IMR-90 (cell line): ENCODE data around the gene CLSTN1. TPM values are rescaled to one million over a fixed set of nuclear protein-coding genes. Genes with fewer than 3 reads are reported as not detected.

Experiments
- ATAC-seq: fragments of 200-7000 bp; cut with Tn5 transposase; 2 replicates; pipeline ENCODE4 v1.9.1; 2020; ENCODE audit warnings: low read depth, mild to moderate bottlenecking, moderate library complexity
- BruUV-seq: library from RNA; stranded (reverse); fragments of 400-500 nt; replicated peaks from 2 replicates; lab custom pipeline; 2021; lab: Mats Ljungman, UMichigan
- CTCF ChIA-PET: fragments of 300-600 bp; formaldehyde crosslinking; extraction: SDS; loops from one replicate; lab custom pipeline; 2021; ENCODE audit warnings: antibody characterized with exemption; lab: Yijun Ruan, JAX
- POLR2A ChIA-PET: fragments of 300-600 bp; sonication (Branson Sonifier 250); formaldehyde crosslinking; loops from one replicate; lab custom pipeline; 2022; ENCODE audit warnings: antibody characterized with exemption; ENCODE audit not compliant: unreplicated experiment; lab: Charles Lee
- DNase-seq: peaks from one replicate; pipeline ENCODE4 v3.0.0; 2013
- H2AFZ ChIP-seq: replicated peaks from 2 replicates; pipeline ENCODE3; 2013; ENCODE audit warnings: low read length, mild to moderate bottlenecking; ENCODE audit not compliant: poor library complexity
- H2AK5ac ChIP-seq: 2 replicates; pipeline ENCODE4 v1.6.1; 2013; ENCODE audit warnings: low read depth, low read length, inconsistent platforms
- H2AK9ac ChIP-seq: replicated peaks from 2 replicates; pipeline ENCODE3; 2013; ENCODE audit warnings: mild to moderate bottlenecking, low read depth, low read length, moderate library complexity; ENCODE audit not compliant: poor library complexity
- H2BK120ac ChIP-seq: 2 replicates; pipeline ENCODE4 v1.6.1; 2013; ENCODE audit warnings: low read depth, low read length, inconsistent platforms
- H2BK15ac ChIP-seq: 3 replicates; pipeline ENCODE4 v1.6.1; 2013; ENCODE audit warnings: low read depth, low read length, inconsistent platforms
- H2BK20ac ChIP-seq: 2 replicates; pipeline ENCODE4 v1.6.1; 2013; ENCODE audit warnings: low read depth, mild to moderate bottlenecking, inconsistent platforms, low read length, moderate library complexity
- H2BK5ac ChIP-seq: 2 replicates; pipeline ENCODE4 v1.6.1; 2013; ENCODE audit warnings: mild to moderate bottlenecking, low read depth, low read length, inconsistent platforms; ENCODE audit not compliant: poor library complexity, severe bottlenecking
- H3K14ac ChIP-seq: replicated peaks from 2 replicates; pipeline ENCODE4 v1.6.1; 2013; ENCODE audit warnings: low read depth, low read length, inconsistent platforms
- H3K18ac ChIP-seq: 2 replicates; pipeline ENCODE4 v1.6.1; 2013; ENCODE audit warnings: low read depth, low read length, control low read depth
- H3K23ac ChIP-seq: 2 replicates; pipeline ENCODE4 v1.6.1; 2013; ENCODE audit warnings: low read depth, low read length, inconsistent platforms
- H3K27ac ChIP-seq: 2 replicates; pipeline ENCODE4 v1.5.1; 2013; ENCODE audit warnings: mild to moderate bottlenecking, control low read depth, low read length; ENCODE audit not compliant: insufficient read depth
- H3K27me3 ChIP-seq: 2 replicates; pipeline ENCODE4 v1.6.1; 2013; ENCODE audit warnings: low read length; ENCODE audit not compliant: control insufficient read depth, insufficient read depth
- H3K36me3 ChIP-seq: 2 replicates; pipeline ENCODE4 v1.6.1; 2013; ENCODE audit warnings: low read length, mixed read lengths; ENCODE audit not compliant: control insufficient read depth, insufficient read depth
- H3K4ac ChIP-seq: 2 replicates; pipeline ENCODE4 v1.6.1; 2013; ENCODE audit warnings: low read depth, low read length, inconsistent platforms
- H3K4me1 ChIP-seq: 2 replicates; pipeline ENCODE4 v1.6.1; 2013; ENCODE audit warnings: low read length, mixed read lengths; ENCODE audit not compliant: control insufficient read depth, insufficient read depth
- H3K4me2 ChIP-seq: 2 replicates; pipeline ENCODE4 v1.6.1; 2013; ENCODE audit warnings: low read depth, mild to moderate bottlenecking, control low read depth, low read length, moderate library complexity
- H3K4me3 ChIP-seq: 2 replicates; pipeline ENCODE4 v1.5.1; 2013; ENCODE audit warnings: low read depth, mild to moderate bottlenecking, control low read depth, low read length, moderate library complexity; ENCODE audit not compliant: insufficient read depth
- H3K56ac ChIP-seq: 2 replicates; pipeline ENCODE4 v1.6.1; 2013; ENCODE audit warnings: low read length, inconsistent platforms; ENCODE audit not compliant: insufficient read depth; ENCODE audit errors: extremely low read depth
- H3K79me1 ChIP-seq, 2 experiments: 2 replicates each; pipeline ENCODE4 v1.6.1; 2013; ENCODE audit warnings: low read length in 2 of 2, inconsistent platforms in 1 of 2, low read depth in 1 of 2
- H3K9ac ChIP-seq: 2 replicates; pipeline ENCODE4 v1.6.1; 2013; ENCODE audit warnings: low read depth, low read length, control low read depth
- H3K9me1 ChIP-seq: 2 replicates; pipeline ENCODE4 v1.6.1; 2013; ENCODE audit warnings: low read length, inconsistent platforms; ENCODE audit not compliant: insufficient read depth
- H3K9me3 ChIP-seq: 2 replicates; pipeline ENCODE4 v1.6.1; 2013; ENCODE audit warnings: low read length; ENCODE audit not compliant: control insufficient read depth, insufficient read depth
- H4K20me1 ChIP-seq: 2 replicates; pipeline ENCODE4 v1.6.1; 2013; ENCODE audit warnings: low read length, inconsistent platforms; ENCODE audit not compliant: insufficient read depth
- H4K5ac ChIP-seq: 2 replicates; pipeline ENCODE4 v1.6.1; 2013; ENCODE audit warnings: mild to moderate bottlenecking, low read depth, low read length, control low read depth
- H4K8ac ChIP-seq, 2 experiments: 2 replicates each; pipeline ENCODE4 v1.6.1; 2013; ENCODE audit warnings: low read depth in 2 of 2, low read length in 2 of 2, control low read depth in 1 of 2, inconsistent platforms in 1 of 2
- H4K91ac ChIP-seq: 2 replicates; pipeline ENCODE4 v1.6.1; 2013; ENCODE audit warnings: low read depth, low read length, inconsistent platforms; ENCODE audit not compliant: insufficient read depth
- BHLHE40 ChIP-seq: fragments of 150-350 bp; IDR thresholded peaks from 2 replicates; pipeline ENCODE4 v1.6.1; 2016; ENCODE audit warnings: mild to moderate bottlenecking, low read depth, low read length
- CEBPB ChIP-seq: IDR thresholded peaks from 2 replicates; pipeline ENCODE4 v1.6.1; 2012; ENCODE audit warnings: low read depth, low read length, improper control_type of control experiment
- CHD1 ChIP-seq: IDR thresholded peaks from 2 replicates; pipeline ENCODE4 v1.6.1; 2012; ENCODE audit warnings: low read depth, low read length, improper control_type of control experiment
- CTCF ChIP-seq: conservative IDR thresholded peaks from 2 replicates; pipeline ENCODE4 v1.5.1; 2012; ENCODE audit warnings: mild to moderate bottlenecking, low read depth, low read length, improper control_type of control experiment
- ELK1 ChIP-seq: fragments of 150-350 bp; IDR thresholded peaks from 2 replicates; pipeline ENCODE4 v1.6.1; 2016; ENCODE audit warnings: low read depth, mild to moderate bottlenecking, low read length, moderate library complexity, borderline replicate concordance
- FOS ChIP-seq: fragments of 150-350 bp; IDR thresholded peaks from 2 replicates; pipeline ENCODE4 v1.6.1; 2016; ENCODE audit warnings: low read depth, low read length
- MAZ ChIP-seq: IDR thresholded peaks from 2 replicates; pipeline ENCODE4 v1.6.1; 2012; ENCODE audit warnings: low read depth, mild to moderate bottlenecking, low read length, improper control_type of control experiment, moderate library complexity, borderline replicate concordance
- MXI1 ChIP-seq: IDR thresholded peaks from 2 replicates; pipeline ENCODE4 v1.6.1; 2012; ENCODE audit warnings: low read depth, mild to moderate bottlenecking, low read length, moderate library complexity, borderline replicate concordance
- NFE2L2 ChIP-seq: fragments of 150-350 bp; IDR thresholded peaks from 2 replicates; pipeline ENCODE4 v1.6.1; 2016; ENCODE audit warnings: low read depth, mild to moderate bottlenecking, low read length
- POLR2A ChIP-seq: IDR thresholded peaks from 2 replicates; pipeline ENCODE4 v1.6.1; 2012; ENCODE audit warnings: mild to moderate bottlenecking, low read depth, low read length
- RCOR1 ChIP-seq: IDR thresholded peaks from 2 replicates; pipeline ENCODE4 v1.6.1; 2012; ENCODE audit warnings: mild to moderate bottlenecking, low read length, improper control_type of control experiment; ENCODE audit not compliant: insufficient replicate concordance
- SMC3 ChIP-seq: fragments of 150-350 bp; IDR thresholded peaks from 2 replicates; pipeline ENCODE4 v1.6.1; 2016; ENCODE audit warnings: low read depth, mild to moderate bottlenecking, antibody characterized with exemption, low read length, moderate library complexity
- USF2 ChIP-seq: fragments of 150-350 bp; IDR thresholded peaks from 2 replicates; pipeline ENCODE4 v1.6.1; 2017; ENCODE audit warnings: mild to moderate bottlenecking, antibody characterized with exemption, low read length, low read depth
- WGBS, 2 experiments: methylation state at CpG; one replicate each; pipeline versions ENCODE4 v1.1.5 to v1.1.7; 2013; ENCODE audit warnings: missing lambda C conversion rate in 2 of 2; ENCODE audit not compliant: insufficient read length in 1 of 2; ENCODE audit errors: extremely low coverage in 2 of 2; 5-methylcytosine and 5-hydroxymethylcytosine counted together
- dilution Hi-C: fragments of 300-500 bp; cut with HindIII; formaldehyde crosslinking; loops from one replicate; pipeline ENCODE4 v1.14.3; 2018; ENCODE audit warnings: low sequenced_read_pairs; ENCODE audit not compliant: unreplicated experiment
- in situ Hi-C: fragments of 300-500 bp; cut with MboI; formaldehyde crosslinking; loops from 3 replicates; pipeline ENCODE4 v1.14.3; 2019; ENCODE audit warnings: low sequenced_read_pairs, inconsistent platforms, mixed read lengths
- intact Hi-C: fragments of 100-400 bp; cut with micrococcal nuclease; formaldehyde crosslinking; loops from 2 replicates; pipeline ENCODE4 v1.10.0; 2022
- polyA plus RNA-seq, 3 experiments: library from polyadenylated mRNA; depleted of rRNA; stranded (reverse); fragments of >200 nt; gene quantifications; 2 replicates each; pipeline ENCODE4 v1.2.3, GENCODE V29; 2012; ENCODE audit warnings: low replicate concordance in 1 of 3
- total RNA-seq: library from RNA; depleted of rRNA; stranded (reverse); fragments of >200 nt; gene quantifications from 2 replicates; pipeline ENCODE4 v1.2.3, GENCODE V29; 2012

The CLSTN1 gene
- total and polyA plus RNA-seq, 2 of the 4 experiments (the other 2 are of a cell fraction), result 30.1 to 72.2 TPM

GRCh38 chr1:9687120-9687873, 136.5 kb downstream of the CLSTN1 start:
- in situ Hi-C loops (no loop called here), dilution Hi-C loops (no loop called here), intact Hi-C loops (no loop called here)
- Histone ChIP-seq H3K36me3 (no peaks in the 10 kb centered on the region), H2BK20ac (peak overlapping the region; percentile 41; the same call in 1 of the 2 replicates), H3K4ac (peak overlapping the region; percentile 78), H4K5ac (peak overlapping the region; percentile 85), H3K56ac (no peak overlapping the region), H2BK5ac (peak overlapping the region; percentile 61), H3K18ac (peak overlapping the region; percentile 52), H3K9me1 (peaks cover 14% of the 10 kb centered on the region), H3K14ac (peak overlapping the region; percentile 46), H3K79me1 (peaks cover 6 to 30% of the 10 kb centered on the region in 2 experiments; a peak in 3 of 4 replicates), H3K23ac (peak overlapping the region; percentile 62), H3K9me3 (no peaks in the 10 kb centered on the region), H2BK120ac (peak overlapping the region; percentile 79), H4K20me1 (0 out of 2 replicates have a peak, but pooled peaks cover 7% of the 10 kb centered on the region), H2BK15ac (peak overlapping the region; percentile 53; the same call in 1 of the 3 replicates), H4K91ac (peak overlapping the region; percentile 71), H3K4me1 (peaks cover 18% of the 10 kb centered on the region), H3K27me3 (no peaks in the 10 kb centered on the region), H3K4me3 (peak overlapping the region; percentile 54), H2AK5ac (peak overlapping the region; percentile 71), H2AFZ (peak overlapping the region; percentile 87), H2AK9ac (peak overlapping the region; percentile 68), H3K9ac (peak overlapping the region; percentile 61), H4K8ac (peak overlapping the region; percentile 83 to 89), H3K4me2 (peak overlapping the region; percentile 78), H3K27ac (peak overlapping the region; percentile 73)
- BruUV-seq, result no TSS peak
- ChIA-PET CTCF (interaction anchor here (1.2 kb wide), 1 partner anchor 179 kb away, joined by 3 read pairs; no protein-coding TSS in a partner anchor), POLR2A (interaction anchor here (0.6 kb wide), 1 partner anchor 12 kb away, joined by 3 read pairs; no protein-coding TSS in a partner anchor)
- peak; percentile 92 for DNase-seq
- WGBS, 2 experiments, result 2% methylated on average over 10 of the region's 42 CpGs; no CpG with 5 or more reads in 1 of the 2 experiments
- ATAC-seq, result peak; percentile 51
- TF ChIP-seq CTCF (0 out of 2 replicates have a peak, but pooled peaks have one; percentile 1), FOS (peak; percentile 98), ELK1 (peak; percentile 60; the same call in 1 of the 2 replicates), BHLHE40 (peak; percentile 74), MXI1 (no peak), RCOR1 (no peak), POLR2A (peak; percentile 57; the same call in 1 of the 2 replicates), CEBPB (peak; percentile 41), MAZ (peak; percentile 91), USF2 (no peak), CHD1 (no peak), SMC3 (no peak), NFE2L2 (peak; percentile 13; the same call in 1 of the 2 replicates)
